ENCODE results near the gene MAP3K10. TPM values are rescaled to one million over a fixed set of nuclear protein-coding genes. Genes with fewer than 3 reads are reported as not detected.
"Not testable (repeated sequence)": the region's sequence is repeated elsewhere in the genome, so short reads cannot be mapped to it uniquely, and the experiment has no call there.

MAP3K10 gene
- total RNA-seq, 2 experiments from 2014 or later = 10.9 to 11.0 TPM

GRCh38 chr19:40208602-40209001, 17.4 kb downstream of the MAP3K10 start:
- CTCF ChIA-PET = interaction anchor here (0.5 kb wide), 1 partner anchor 1246 kb away, joined by 5 read pairs; no protein-coding TSS in a partner anchor
- intact Hi-C loops (cut with micrococcal nuclease) = no loop called here
- no peak overlapping the region for H3K4me3 Mint-ChIP-seq

GRCh38 chr19:40210889-40211288, 19.7 kb downstream of the MAP3K10 start:
- H3K27me3 Mint-ChIP-seq = no peaks in the 10 kb centered on the region

More at GRCh38 chr19:40208602-40209001, 17.4 kb downstream of the MAP3K10 start:
- Mint-ChIP-seq H3K27me3 (no peaks in the 10 kb centered on the region), H3K9me3 (no peaks in the 10 kb centered on the region), H3K4me1 (ENCODE audit: low read depth) (no peaks in the 10 kb centered on the region), H3K27ac (no peak overlapping the region), H3K36me3 (peaks cover 7% of the 10 kb centered on the region)
- DNase-seq = no peak
- POLR2A ChIA-PET = no interaction called here

GRCh38 chr19:40213251-40213829, 22.1 kb downstream of the MAP3K10 start:
- Mint-ChIP-seq H3K27me3 (peaks cover 11% of the 10 kb centered on the region), H3K4me3 (no peak overlapping the region), H3K4me1 (ENCODE audit: low read depth) (peaks cover 5% of the 10 kb centered on the region), H3K36me3 (peaks cover 2% of the 10 kb centered on the region), H3K27ac (no peak overlapping the region), H3K9me3 (no peaks in the 10 kb centered on the region)
- intact Hi-C loops (cut with micrococcal nuclease) = no loop called here
- ChIA-PET CTCF (no interaction called here), POLR2A (no interaction called here)
- no peak for DNase-seq

More at GRCh38 chr19:40210889-40211288, 19.7 kb downstream of the MAP3K10 start:
- DNase-seq = no peak
- no peaks in the 10 kb centered on the region for H3K4me1 Mint-ChIP-seq (ENCODE audit: low read depth)
- ChIA-PET CTCF (no interaction called here), POLR2A (no interaction called here)
- peaks cover 2% of the 10 kb centered on the region for H3K36me3 Mint-ChIP-seq
- H3K4me3 Mint-ChIP-seq = no peak overlapping the region
- H3K27ac Mint-ChIP-seq = no peak overlapping the region
- no peaks in the 10 kb centered on the region for H3K9me3 Mint-ChIP-seq
- intact Hi-C loops (cut with micrococcal nuclease) = no loop called here

- Mint-ChIP-seq H3K4me3 (no peak overlapping the region), H3K36me3 (peaks cover 2% of the 10 kb centered on the region), H3K4me1 (ENCODE audit: low read depth) (peaks cover 5% of the 10 kb centered on the region), H3K27ac (no peak overlapping the region), H3K27me3 (peaks cover 16% of the 10 kb centered on the region), H3K9me3 (no peaks in the 10 kb centered on the region)
- intact Hi-C loops (cut with micrococcal nuclease) = no loop called here
- POLR2A ChIA-PET = no interaction called here
- no peak for DNase-seq
- CTCF ChIA-PET = no interaction called here
Measured at GRCh38 chr19:40213882-40214570, 22.8 kb downstream of the MAP3K10 start.

GRCh38 chr19:40214936-40215335, 23.7 kb downstream of the MAP3K10 start:
- ChIA-PET CTCF (no interaction called here), POLR2A (no interaction called here)
- intact Hi-C loops (cut with micrococcal nuclease) = no loop called here

GRCh38 chr19:40216013-40216776, 25.0 kb downstream of the MAP3K10 start:
- CTCF ChIA-PET = interaction anchor here (0.5 to 1.1 kb wide), 2 partner anchors 9 to 76 kb away, joined by 3 read pairs; no protein-coding TSS in a partner anchor
- H3K9me3 Mint-ChIP-seq = no peaks in the 10 kb centered on the region
- no peak overlapping the region for H3K4me3 Mint-ChIP-seq
- peaks cover 26% of the 10 kb centered on the region for H3K27me3 Mint-ChIP-seq
- DNase-seq = no peak
- H3K4me1 Mint-ChIP-seq (ENCODE audit: low read depth) = peaks cover 5% of the 10 kb centered on the region
- no peak overlapping the region for H3K27ac Mint-ChIP-seq
- H3K36me3 Mint-ChIP-seq = no peaks in the 10 kb centered on the region
- POLR2A ChIA-PET = no interaction called here
- intact Hi-C loops (cut with micrococcal nuclease) = no loop called here

More at GRCh38 chr19:40214936-40215335, 23.7 kb downstream of the MAP3K10 start:
- Mint-ChIP-seq H3K4me3 (no peak overlapping the region), H3K36me3 (peaks cover 2% of the 10 kb centered on the region), H3K9me3 (no peaks in the 10 kb centered on the region), H3K27me3 (peaks cover 24% of the 10 kb centered on the region), H3K27ac (no peak overlapping the region), H3K4me1 (ENCODE audit: low read depth) (peaks cover 5% of the 10 kb centered on the region)
- no peak for DNase-seq

GRCh38 chr19:40216777-40217026, 25.5 kb downstream of the MAP3K10 start:
- Mint-ChIP-seq H3K36me3 (no peaks in the 10 kb centered on the region), H3K9me3 (no peaks in the 10 kb centered on the region), H3K4me1 (ENCODE audit: low read depth) (peaks cover 5% of the 10 kb centered on the region), H3K27me3 (peaks cover 27% of the 10 kb centered on the region), H3K27ac (no peak overlapping the region), H3K4me3 (no peak overlapping the region)
- CTCF ChIA-PET = interaction anchor here (0.5 to 1.1 kb wide), 2 partner anchors 10 to 77 kb away, joined by 3 read pairs; no protein-coding TSS in a partner anchor
- intact Hi-C loops (cut with micrococcal nuclease) = no loop called here
- peak; percentile 35 for DNase-seq
- POLR2A ChIA-PET = interaction anchor here (0.6 kb wide), 1 partner anchor 27 kb away, joined by 3 read pairs; no protein-coding TSS in a partner anchor

- Mint-ChIP-seq H3K9me3 (peaks cover 2% of the 10 kb centered on the region), H3K4me1 (ENCODE audit: low read depth) (peaks cover 8% of the 10 kb centered on the region), H3K36me3 (no peaks in the 10 kb centered on the region), H3K4me3 (no peak overlapping the region), H3K27me3 (peaks cover 31% of the 10 kb centered on the region), H3K27ac (no peak overlapping the region)
- ChIA-PET CTCF (interaction anchor here (0.5 to 5.1 kb wide), 6 partner anchors 10 to 77 kb away, joined by 3 to 47 read pairs (median 4); no protein-coding TSS in a partner anchor), POLR2A (interaction anchor here (0.6 kb wide), 1 partner anchor 27 kb away, joined by 3 read pairs; no protein-coding TSS in a partner anchor)
- DNase-seq = peak; percentile 13
- intact Hi-C loops (cut with micrococcal nuclease) = no loop called here
Measured at GRCh38 chr19:40217027-40217810, 26.0 kb downstream of the MAP3K10 start.

- POLR2A ChIA-PET = no interaction called here
- intact Hi-C loops (cut with micrococcal nuclease) = no loop called here
- H3K27me3 Mint-ChIP-seq = peaks cover 31% of the 10 kb centered on the region
Measured at GRCh38 chr19:40217934-40218890, 27.0 kb downstream of the MAP3K10 start, which contains the start of gene TTC9B. Gene TTC9B (minus strand): TSS chr19:40218384. CDS start chr19:40218381, 3 bp downstream.

GRCh38 chr19:40219029-40219428, 27.8 kb downstream of the MAP3K10 start:
- H3K36me3 Mint-ChIP-seq; POLR2A ChIA-PET; H3K4me3 Mint-ChIP-seq; H3K4me1 Mint-ChIP-seq (ENCODE audit: low read depth); H3K27ac Mint-ChIP-seq; H3K9me3 Mint-ChIP-seq; DNase-seq; intact Hi-C loops (cut with micrococcal nuclease): not testable (repeated sequence)
- H3K27me3 Mint-ChIP-seq = peaks cover 34% of the 10 kb centered on the region
- CTCF ChIA-PET = interaction anchor here (0.7 to 5.1 kb wide), 5 partner anchors 8 to 78 kb away, joined by 3 to 47 read pairs (median 3); no protein-coding TSS in a partner anchor

More at GRCh38 chr19:40217934-40218890, 27.0 kb downstream of the MAP3K10 start, which contains the start of gene TTC9B:
- no peak within 1 kb of the TSS for H3K27ac Mint-ChIP-seq
- CTCF ChIA-PET = interaction anchor here (0.7 to 5.1 kb wide), 7 partner anchors 9 to 78 kb away, joined by 3 to 47 read pairs (median 4); no protein-coding TSS in a partner anchor
- H3K9me3 Mint-ChIP-seq = peaks cover 2% of the 10 kb centered on the region
- no peaks in the 10 kb centered on the region for H3K36me3 Mint-ChIP-seq
- peak; percentile 59 for DNase-seq
- H3K4me1 Mint-ChIP-seq (ENCODE audit: low read depth) = peaks cover 8% of the 10 kb centered on the region
- H3K4me3 Mint-ChIP-seq = no peak within 1 kb of the TSS
